IMR-90 (cell line): ENCODE measurements around the gene LONP2. TPM values are rescaled to one million over a fixed set of nuclear protein-coding genes. Genes with fewer than 3 reads are reported as not detected.

Experiments
- ATAC-seq: fragments of 200-7000 bp; cut with Tn5 transposase; 2 replicates; pipeline ENCODE4 v1.9.1; 2020; ENCODE audit warnings: low read depth, mild to moderate bottlenecking, moderate library complexity
- BruUV-seq: library from RNA; stranded (reverse); fragments of 400-500 nt; replicated peaks from 2 replicates; lab custom pipeline; 2021; lab: Mats Ljungman, UMichigan
- CTCF ChIA-PET: fragments of 300-600 bp; formaldehyde crosslinking; extraction: SDS; loops from one replicate; lab custom pipeline; 2021; ENCODE audit warnings: antibody characterized with exemption; lab: Yijun Ruan, JAX
- POLR2A ChIA-PET: fragments of 300-600 bp; sonication (Branson Sonifier 250); formaldehyde crosslinking; loops from one replicate; lab custom pipeline; 2022; ENCODE audit warnings: antibody characterized with exemption; ENCODE audit not compliant: unreplicated experiment; lab: Charles Lee
- DNase-seq: peaks from one replicate; pipeline ENCODE4 v3.0.0; 2013
- H2AFZ ChIP-seq: replicated peaks from 2 replicates; pipeline ENCODE3; 2013; ENCODE audit warnings: low read length, mild to moderate bottlenecking; ENCODE audit not compliant: poor library complexity
- H2AK5ac ChIP-seq: 2 replicates; pipeline ENCODE4 v1.6.1; 2013; ENCODE audit warnings: low read depth, low read length, inconsistent platforms
- H2AK9ac ChIP-seq: replicated peaks from 2 replicates; pipeline ENCODE3; 2013; ENCODE audit warnings: mild to moderate bottlenecking, low read depth, low read length, moderate library complexity; ENCODE audit not compliant: poor library complexity
- H2BK120ac ChIP-seq: 2 replicates; pipeline ENCODE4 v1.6.1; 2013; ENCODE audit warnings: low read depth, low read length, inconsistent platforms
- H2BK15ac ChIP-seq: 3 replicates; pipeline ENCODE4 v1.6.1; 2013; ENCODE audit warnings: low read depth, low read length, inconsistent platforms
- H2BK20ac ChIP-seq: 2 replicates; pipeline ENCODE4 v1.6.1; 2013; ENCODE audit warnings: low read depth, mild to moderate bottlenecking, inconsistent platforms, low read length, moderate library complexity
- H2BK5ac ChIP-seq: 2 replicates; pipeline ENCODE4 v1.6.1; 2013; ENCODE audit warnings: mild to moderate bottlenecking, low read depth, low read length, inconsistent platforms; ENCODE audit not compliant: poor library complexity, severe bottlenecking
- H3K14ac ChIP-seq: replicated peaks from 2 replicates; pipeline ENCODE4 v1.6.1; 2013; ENCODE audit warnings: low read depth, low read length, inconsistent platforms
- H3K18ac ChIP-seq: 2 replicates; pipeline ENCODE4 v1.6.1; 2013; ENCODE audit warnings: low read depth, low read length, control low read depth
- H3K23ac ChIP-seq: 2 replicates; pipeline ENCODE4 v1.6.1; 2013; ENCODE audit warnings: low read depth, low read length, inconsistent platforms
- H3K27ac ChIP-seq: 2 replicates; pipeline ENCODE4 v1.5.1; 2013; ENCODE audit warnings: mild to moderate bottlenecking, control low read depth, low read length; ENCODE audit not compliant: insufficient read depth
- H3K27me3 ChIP-seq: 2 replicates; pipeline ENCODE4 v1.6.1; 2013; ENCODE audit warnings: low read length; ENCODE audit not compliant: control insufficient read depth, insufficient read depth
- H3K36me3 ChIP-seq: 2 replicates; pipeline ENCODE4 v1.6.1; 2013; ENCODE audit warnings: low read length, mixed read lengths; ENCODE audit not compliant: control insufficient read depth, insufficient read depth
- H3K4ac ChIP-seq: 2 replicates; pipeline ENCODE4 v1.6.1; 2013; ENCODE audit warnings: low read depth, low read length, inconsistent platforms
- H3K4me1 ChIP-seq: 2 replicates; pipeline ENCODE4 v1.6.1; 2013; ENCODE audit warnings: low read length, mixed read lengths; ENCODE audit not compliant: control insufficient read depth, insufficient read depth
- H3K4me2 ChIP-seq: 2 replicates; pipeline ENCODE4 v1.6.1; 2013; ENCODE audit warnings: low read depth, mild to moderate bottlenecking, control low read depth, low read length, moderate library complexity
- H3K4me3 ChIP-seq: 2 replicates; pipeline ENCODE4 v1.5.1; 2013; ENCODE audit warnings: low read depth, mild to moderate bottlenecking, control low read depth, low read length, moderate library complexity; ENCODE audit not compliant: insufficient read depth
- H3K56ac ChIP-seq: 2 replicates; pipeline ENCODE4 v1.6.1; 2013; ENCODE audit warnings: low read length, inconsistent platforms; ENCODE audit not compliant: insufficient read depth; ENCODE audit errors: extremely low read depth
- H3K79me1 ChIP-seq, 2 experiments: 2 replicates each; pipeline ENCODE4 v1.6.1; 2013; ENCODE audit warnings: low read length in 2 of 2, inconsistent platforms in 1 of 2, low read depth in 1 of 2
- H3K9ac ChIP-seq: 2 replicates; pipeline ENCODE4 v1.6.1; 2013; ENCODE audit warnings: low read depth, low read length, control low read depth
- H3K9me1 ChIP-seq: 2 replicates; pipeline ENCODE4 v1.6.1; 2013; ENCODE audit warnings: low read length, inconsistent platforms; ENCODE audit not compliant: insufficient read depth
- H3K9me3 ChIP-seq: 2 replicates; pipeline ENCODE4 v1.6.1; 2013; ENCODE audit warnings: low read length; ENCODE audit not compliant: control insufficient read depth, insufficient read depth
- H4K20me1 ChIP-seq: 2 replicates; pipeline ENCODE4 v1.6.1; 2013; ENCODE audit warnings: low read length, inconsistent platforms; ENCODE audit not compliant: insufficient read depth
- H4K5ac ChIP-seq: 2 replicates; pipeline ENCODE4 v1.6.1; 2013; ENCODE audit warnings: mild to moderate bottlenecking, low read depth, low read length, control low read depth
- H4K8ac ChIP-seq, 2 experiments: 2 replicates each; pipeline ENCODE4 v1.6.1; 2013; ENCODE audit warnings: low read depth in 2 of 2, low read length in 2 of 2, control low read depth in 1 of 2, inconsistent platforms in 1 of 2
- H4K91ac ChIP-seq: 2 replicates; pipeline ENCODE4 v1.6.1; 2013; ENCODE audit warnings: low read depth, low read length, inconsistent platforms; ENCODE audit not compliant: insufficient read depth
- BHLHE40 ChIP-seq: fragments of 150-350 bp; IDR thresholded peaks from 2 replicates; pipeline ENCODE4 v1.6.1; 2016; ENCODE audit warnings: mild to moderate bottlenecking, low read depth, low read length
- CEBPB ChIP-seq: IDR thresholded peaks from 2 replicates; pipeline ENCODE4 v1.6.1; 2012; ENCODE audit warnings: low read depth, low read length, improper control_type of control experiment
- CTCF ChIP-seq: conservative IDR thresholded peaks from 2 replicates; pipeline ENCODE4 v1.5.1; 2012; ENCODE audit warnings: mild to moderate bottlenecking, low read depth, low read length, improper control_type of control experiment
- ELK1 ChIP-seq: fragments of 150-350 bp; IDR thresholded peaks from 2 replicates; pipeline ENCODE4 v1.6.1; 2016; ENCODE audit warnings: low read depth, mild to moderate bottlenecking, low read length, moderate library complexity, borderline replicate concordance
- FOS ChIP-seq: fragments of 150-350 bp; IDR thresholded peaks from 2 replicates; pipeline ENCODE4 v1.6.1; 2016; ENCODE audit warnings: low read depth, low read length
- MAFK ChIP-seq: IDR thresholded peaks from 2 replicates; pipeline ENCODE4 v1.6.1; 2012; ENCODE audit warnings: low read depth, low read length, improper control_type of control experiment
- MAZ ChIP-seq: IDR thresholded peaks from 2 replicates; pipeline ENCODE4 v1.6.1; 2012; ENCODE audit warnings: low read depth, mild to moderate bottlenecking, low read length, improper control_type of control experiment, moderate library complexity, borderline replicate concordance
- MXI1 ChIP-seq: IDR thresholded peaks from 2 replicates; pipeline ENCODE4 v1.6.1; 2012; ENCODE audit warnings: low read depth, mild to moderate bottlenecking, low read length, moderate library complexity, borderline replicate concordance
- NFE2L2 ChIP-seq: fragments of 150-350 bp; IDR thresholded peaks from 2 replicates; pipeline ENCODE4 v1.6.1; 2016; ENCODE audit warnings: low read depth, mild to moderate bottlenecking, low read length
- POLR2A ChIP-seq: IDR thresholded peaks from 2 replicates; pipeline ENCODE4 v1.6.1; 2012; ENCODE audit warnings: mild to moderate bottlenecking, low read depth, low read length
- RAD21 ChIP-seq: IDR thresholded peaks from 2 replicates; pipeline ENCODE4 v1.6.1; 2012; ENCODE audit warnings: low read length, improper control_type of control experiment
- RCOR1 ChIP-seq: IDR thresholded peaks from 2 replicates; pipeline ENCODE4 v1.6.1; 2012; ENCODE audit warnings: mild to moderate bottlenecking, low read length, improper control_type of control experiment; ENCODE audit not compliant: insufficient replicate concordance
- RFX5 ChIP-seq: IDR thresholded peaks from 2 replicates; pipeline ENCODE4 v1.8.0; 2012; ENCODE audit warnings: low read depth, mild to moderate bottlenecking, low read length, moderate library complexity
- SMC3 ChIP-seq: fragments of 150-350 bp; IDR thresholded peaks from 2 replicates; pipeline ENCODE4 v1.6.1; 2016; ENCODE audit warnings: low read depth, mild to moderate bottlenecking, antibody characterized with exemption, low read length, moderate library complexity
- USF2 ChIP-seq: fragments of 150-350 bp; IDR thresholded peaks from 2 replicates; pipeline ENCODE4 v1.6.1; 2017; ENCODE audit warnings: mild to moderate bottlenecking, antibody characterized with exemption, low read length, low read depth
- WGBS, 2 experiments: methylation state at CpG; one replicate each; pipeline versions ENCODE4 v1.1.5 to v1.1.7; 2013; ENCODE audit warnings: missing lambda C conversion rate in 2 of 2; ENCODE audit not compliant: insufficient read length in 1 of 2; ENCODE audit errors: extremely low coverage in 2 of 2; 5-methylcytosine and 5-hydroxymethylcytosine counted together
- dilution Hi-C: fragments of 300-500 bp; cut with HindIII; formaldehyde crosslinking; loops from one replicate; pipeline ENCODE4 v1.14.3; 2018; ENCODE audit warnings: low sequenced_read_pairs; ENCODE audit not compliant: unreplicated experiment
- in situ Hi-C: fragments of 300-500 bp; cut with MboI; formaldehyde crosslinking; loops from 3 replicates; pipeline ENCODE4 v1.14.3; 2019; ENCODE audit warnings: low sequenced_read_pairs, inconsistent platforms, mixed read lengths
- intact Hi-C: fragments of 100-400 bp; cut with micrococcal nuclease; formaldehyde crosslinking; loops from 2 replicates; pipeline ENCODE4 v1.10.0; 2022
- polyA plus RNA-seq, 3 experiments: library from polyadenylated mRNA; depleted of rRNA; stranded (reverse); fragments of >200 nt; gene quantifications; 2 replicates each; pipeline ENCODE4 v1.2.3, GENCODE V29; 2012; ENCODE audit warnings: low replicate concordance in 1 of 3
- total RNA-seq: library from RNA; depleted of rRNA; stranded (reverse); fragments of >200 nt; gene quantifications from 2 replicates; pipeline ENCODE4 v1.2.3, GENCODE V29; 2012

LONP2 gene
- total and polyA plus RNA-seq, 2 of the 4 experiments (the other 2 are of a cell fraction) = 31.5 to 90.9 TPM

GRCh38 chr16:48272837-48273421, 28.8 kb downstream of the LONP2 start:
- ChIA-PET CTCF (interaction anchor here (1.2 to 1.5 kb wide), 2 partner anchors 78 to 350 kb away, joined by 3 read pairs; no protein-coding TSS in a partner anchor), POLR2A (no interaction called here)
- H2BK20ac ChIP-seq = no peak overlapping the region
- WGBS, 2 experiments = 100% methylated on average over 1 of the region's 8 CpGs; no CpG with 5 or more reads in 1 of the 2 experiments
- no peak overlapping the region for H2BK5ac ChIP-seq
- peaks cover 2% of the 10 kb centered on the region; the same call in 1 of the 2 replicates for H3K4me1 ChIP-seq
- no peak overlapping the region for H2AK5ac ChIP-seq
- H3K9me1 ChIP-seq = 0 out of 2 replicates have a peak, but pooled peaks cover 6% of the 10 kb centered on the region
- DNase-seq = no peak
- no peak overlapping the region for H2AK9ac ChIP-seq
- no peak overlapping the region for H3K9ac ChIP-seq
- no peak overlapping the region for H3K23ac ChIP-seq
- H4K8ac ChIP-seq = no peak overlapping the region
- no peak overlapping the region for H2BK120ac ChIP-seq
- peaks cover 11% of the 10 kb centered on the region for H3K36me3 ChIP-seq
- no peak for ATAC-seq
- H3K27me3 ChIP-seq = no peaks in the 10 kb centered on the region
- H3K4me3 ChIP-seq = no peak overlapping the region
- no peak overlapping the region for H3K4me2 ChIP-seq
- H3K56ac ChIP-seq = no peak overlapping the region
- no TSS peak for BruUV-seq
- H4K20me1 ChIP-seq = peaks cover 3% of the 10 kb centered on the region; the same call in 1 of the 2 replicates
- TF ChIP-seq BHLHE40 = no peak
- TF ChIP-seq RAD21 = no peak
- no peak for TF ChIP-seq SMC3
- no peak for TF ChIP-seq ELK1
- no peak for TF ChIP-seq NFE2L2
- TF ChIP-seq RCOR1 = no peak
- TF ChIP-seq CEBPB = no peak
- no peak for TF ChIP-seq POLR2A
- TF ChIP-seq FOS = no peak
- no peak for TF ChIP-seq CTCF
- TF ChIP-seq MAFK = no peak
- TF ChIP-seq RFX5 = no peak
- TF ChIP-seq MXI1 = no peak
- TF ChIP-seq MAZ = no peak
- TF ChIP-seq USF2 = no peak
- H3K79me1 ChIP-seq = peaks cover 12 to 21% of the 10 kb centered on the region in 2 experiments; a peak in 3 of 4 replicates
- H2BK15ac ChIP-seq = no peak overlapping the region
- dilution Hi-C loops = no loop called here
- no peak overlapping the region for H2AFZ ChIP-seq
- H3K9me3 ChIP-seq = no peaks in the 10 kb centered on the region
- H4K91ac ChIP-seq = no peak overlapping the region
- no peak overlapping the region for H3K4ac ChIP-seq
- intact Hi-C loops = loop anchor here (5.0 kb wide), 2 partner anchors 49 to 349 kb away; no protein-coding TSS in a partner anchor
- H4K5ac ChIP-seq = no peak overlapping the region
- H3K14ac ChIP-seq = no peak overlapping the region
- no peak overlapping the region for H3K27ac ChIP-seq
- in situ Hi-C loops = no loop called here
- no peak overlapping the region for H3K18ac ChIP-seq
